ENCODE measurements around the gene MAGEC1. TPM values are rescaled to one million over a fixed set of nuclear protein-coding genes. Genes with fewer than 3 reads are reported as not detected.
"Not testable (repeated sequence)": the region's sequence is repeated elsewhere in the genome, so short reads cannot be mapped to it uniquely, and the experiment has no call there.

Gene MAGEC1
- not detected for total RNA-seq

GRCh38 chrX:141903400-141904155 lies at the start of gene MAGEC1:
Gene MAGEC1 (plus strand): TSS chrX:141903894. CDS start chrX:141905073, 1,179 bp downstream.
- peak in 1 of 2 donors; percentile 76 for DNase-seq (ENCODE audit: extremely low spot score in 2 of 2)
- no peak within 1 kb of the TSS for H3K4me3 ChIP-seq
- H3K9me3 ChIP-seq, result no peaks in the 10 kb centered on the region
- intact Hi-C loops (cut with DNase I), result no loop called here
- H3K4me1 ChIP-seq, result no peaks in the 10 kb centered on the region
- no peaks in the 10 kb centered on the region for H3K36me3 ChIP-seq
- no peaks in the 10 kb centered on the region for H3K27me3 ChIP-seq
- TF ChIP-seq POLR2AphosphoS5 (IDR thresholded peaks at IDR 0.05; ENCODE audit: insufficient read depth in 1 of 2, low read depth in 1 of 2) (no peak), CTCF (IDR thresholded peaks at IDR 0.05) (no peak), POLR2A (IDR thresholded peaks at IDR 0.05) (no peak)
- no peak within 1 kb of the TSS for H3K27ac ChIP-seq

- no peak for DNase-seq (ENCODE audit: extremely low spot score in 2 of 2)
- Histone ChIP-seq H3K4me1 (no peaks in the 10 kb centered on the region), H3K9me3 (no peaks in the 10 kb centered on the region), H3K4me3 (no peak overlapping the region), H3K27me3 (no peaks in the 10 kb centered on the region), H3K36me3 (no peaks in the 10 kb centered on the region), H3K27ac (no peak overlapping the region)
- intact Hi-C loops (cut with DNase I), result no loop called here
- no peak for TF ChIP-seq CTCF (IDR thresholded peaks at IDR 0.05)
- TF ChIP-seq POLR2AphosphoS5 (IDR thresholded peaks at IDR 0.05; ENCODE audit: insufficient read depth in 1 of 2, low read depth in 1 of 2), result no peak
- no peak for TF ChIP-seq POLR2A (IDR thresholded peaks at IDR 0.05)
Measured at GRCh38 chrX:141857479-141857878, 46.2 kb upstream of the MAGEC1 start.

GRCh38 chrX:141879616-141880015 lies 24.1 kb upstream of the MAGEC1 start:
- no peak for DNase-seq (ENCODE audit: extremely low spot score in 2 of 2)
- Histone ChIP-seq H3K4me3 (no peak overlapping the region), H3K36me3 (no peaks in the 10 kb centered on the region), H3K27ac (no peak overlapping the region), H3K27me3 (no peaks in the 10 kb centered on the region), H3K9me3 (no peaks in the 10 kb centered on the region), H3K4me1 (no peaks in the 10 kb centered on the region)
- intact Hi-C loops (cut with DNase I), result no loop called here
- TF ChIP-seq POLR2AphosphoS5 (IDR thresholded peaks at IDR 0.05; ENCODE audit: insufficient read depth in 1 of 2, low read depth in 1 of 2) (no peak), CTCF (IDR thresholded peaks at IDR 0.05) (no peak), POLR2A (IDR thresholded peaks at IDR 0.05) (no peak)

- H3K36me3 ChIP-seq; intact Hi-C loops (cut with DNase I); H3K27ac ChIP-seq; H3K4me3 ChIP-seq; H3K27me3 ChIP-seq; H3K9me3 ChIP-seq; H3K4me1 ChIP-seq; DNase-seq (ENCODE audit: extremely low spot score in 2 of 2): not testable (repeated sequence)
Measured at GRCh38 chrX:141888811-141889210, 14.9 kb upstream of the MAGEC1 start.

- intact Hi-C loops (cut with DNase I), result no loop called here
- Histone ChIP-seq H3K27me3 (no peaks in the 10 kb centered on the region), H3K4me1 (no peaks in the 10 kb centered on the region), H3K4me3 (no peak overlapping the region), H3K36me3 (no peaks in the 10 kb centered on the region), H3K27ac (no peak overlapping the region), H3K9me3 (no peaks in the 10 kb centered on the region)
- no peak for DNase-seq (ENCODE audit: extremely low spot score in 2 of 2)
- no peak for TF ChIP-seq POLR2AphosphoS5 (IDR thresholded peaks at IDR 0.05; ENCODE audit: insufficient read depth in 1 of 2, low read depth in 1 of 2)
- TF ChIP-seq CTCF (IDR thresholded peaks at IDR 0.05), result no peak
- TF ChIP-seq POLR2A (IDR thresholded peaks at IDR 0.05), result no peak
Measured at GRCh38 chrX:141894733-141895132, 9.0 kb upstream of the MAGEC1 start.

All from vagina (tissue), 2 donors.